HCT116 (cell line): Measurements from ENCODE around the gene PPM1H. TPM values are rescaled to one million over a fixed set of nuclear protein-coding genes. Genes with fewer than 3 reads are reported as not detected.

Experiments
- ATAC-seq: fragments of 200-7000 bp; cut with Tn5 transposase; 2 replicates; pipeline ENCODE4 v1.9.1; 2020; ENCODE audit warnings: mild to moderate bottlenecking, moderate library complexity
- BruUV-seq: library from RNA; stranded (reverse); fragments of 400-500 nt; replicated peaks from 2 replicates; lab custom pipeline; 2021; lab: Mats Ljungman, UMichigan
- CTCF ChIA-PET: fragments of 300-600 bp; sonication (Branson Sonifier 250); formaldehyde crosslinking; loops from one replicate; lab custom pipeline; 2021; ENCODE audit warnings: antibody characterized with exemption; lab: Charles Lee
- POLR2A ChIA-PET: fragments of 300-600, 350-600 bp; sonication (Branson Sonifier 250); formaldehyde crosslinking; loops from one replicate; lab custom pipeline; 2021; ENCODE audit warnings: antibody characterized with exemption; lab: Charles Lee
- RAD21 ChIA-PET, 2 experiments: fragments of 300-600 bp; sonication (Branson Sonifier 250); formaldehyde crosslinking; loops; one replicate each; lab custom pipeline; 2023; ENCODE audit warnings: low total read pairs in 2 of 2; ENCODE audit not compliant: uncharacterized antibody in 2 of 2, unreplicated experiment in 2 of 2, low non-redundant PET in 1 of 2; lab: Charles Lee
- DNase-seq: peaks from one replicate; pipeline ENCODE4 v3.0.0-alpha.2; 2010; ENCODE audit warnings: low read depth, low spot score
- H2AFZ ChIP-seq: fragments of 200-600 bp; shearing (Covaris generic), sonication (generic); 2 replicates; pipeline ENCODE4 v1.6.1; 2017; ENCODE audit warnings: low read depth, mixed run types, mixed read lengths, antibody characterized with exemption, low read length; ENCODE audit not compliant: poor library complexity, severe bottlenecking
- H3K27ac ChIP-seq: 2 replicates; pipeline ENCODE4 v1.5.1; 2012; ENCODE audit warnings: low read depth, low read length
- H3K27me3 ChIP-seq: fragments of 200-600 bp; sonication (generic); 2 replicates; pipeline ENCODE4 v1.6.1; 2016; ENCODE audit warnings: mixed run types, low read length, mixed read lengths; ENCODE audit not compliant: insufficient read depth
- H3K36me3 ChIP-seq, 2 experiments: fragments of 200-500 bp in 1 of 2; fragments of 200-600 bp in 1 of 2; sonication (Bioruptor generic) in 1 of 2; sonication (generic) in 1 of 2; 2 replicates each; pipeline versions ENCODE4 v1.5.1 to v1.6.1; 2014 to 2016; ENCODE audit warnings: low read length in 2 of 2, inconsistent platforms in 1 of 2, mixed read lengths in 1 of 2, mixed run types in 1 of 2; ENCODE audit not compliant: insufficient read depth in 2 of 2, control insufficient read depth in 1 of 2
- H3K4me1 ChIP-seq, 2 experiments: fragments of 200-600 bp in 1 of 2; sonication (generic) in 1 of 2; 2 replicates each; pipeline versions ENCODE4 v1.5.1 to v1.6.1; 2012 to 2017; ENCODE audit warnings: low read length in 2 of 2, inconsistent platforms in 1 of 2, mild to moderate bottlenecking in 1 of 2, mixed read lengths in 1 of 2, mixed run types in 1 of 2, moderate library complexity in 1 of 2; ENCODE audit not compliant: insufficient read depth in 2 of 2, control insufficient read depth in 1 of 2
- H3K4me2 ChIP-seq: fragments of 200-600 bp; sonication (generic); 2 replicates; pipeline ENCODE4 v1.6.1; 2017; ENCODE audit warnings: mixed run types, low read length, mixed read lengths
- H3K4me3 ChIP-seq, 2 experiments: fragments of 200-600 bp in 1 of 2; sonication (generic) in 1 of 2; replicated peaks in 1 of 2; 2 replicates each; pipeline ENCODE4 v1.5.1; 2011 to 2016; ENCODE audit warnings: low read length in 2 of 2, control low read depth in 1 of 2, low read depth in 1 of 2, mild to moderate bottlenecking in 1 of 2, mixed read lengths in 1 of 2, mixed run types in 1 of 2
- H3K79me2 ChIP-seq: fragments of 200-600 bp; sonication (generic); 2 replicates; pipeline ENCODE4 v1.6.1; 2017; ENCODE audit warnings: mild to moderate bottlenecking, mixed run types, low read length, moderate library complexity, mixed read lengths; ENCODE audit not compliant: insufficient read depth
- H3K9ac ChIP-seq: fragments of 200-600 bp; sonication (generic); 2 replicates; pipeline ENCODE4 v1.6.1; 2016; ENCODE audit warnings: low read length, mixed read lengths
- H3K9me2 ChIP-seq: fragments of 200-600 bp; sonication (generic), shearing (Covaris generic); 2 replicates; pipeline ENCODE4 v1.6.1; 2017; ENCODE audit warnings: mixed run types, mild to moderate bottlenecking, moderate library complexity; ENCODE audit not compliant: insufficient read depth
- H3K9me3 ChIP-seq, 2 experiments: fragments of 200-500 bp in 1 of 2; fragments of 200-600 bp in 1 of 2; sonication (Bioruptor generic) in 1 of 2; sonication (generic) in 1 of 2; 2 replicates each; pipeline ENCODE4 v1.6.1; 2014 to 2017; ENCODE audit warnings: low read length in 2 of 2, mixed read lengths in 2 of 2, inconsistent platforms in 1 of 2, low read depth in 1 of 2, mild to moderate bottlenecking in 1 of 2, mixed run types in 1 of 2, moderate library complexity in 1 of 2; ENCODE audit not compliant: control insufficient read depth in 1 of 2, insufficient read depth in 1 of 2
- H4K20me1 ChIP-seq: fragments of 200-600 bp; sonication (generic), shearing (Covaris generic); 2 replicates; pipeline ENCODE4 v1.6.1; 2017; ENCODE audit warnings: mixed run types, mild to moderate bottlenecking, moderate library complexity; ENCODE audit not compliant: insufficient read depth
- CTCF ChIP-seq, 3 experiments: fragments of 200-600 bp in 1 of 3; sonication (generic) in 1 of 3; IDR thresholded peaks in 2 of 3; conservative IDR thresholded peaks in 1 of 3; 2 replicates each; pipeline ENCODE4 v1.5.1; 2012 to 2017; ENCODE audit warnings: low read depth in 2 of 3, low read length in 2 of 3, antibody characterized with exemption in 1 of 3, borderline replicate concordance in 1 of 3, control low read depth in 1 of 3, mild to moderate bottlenecking in 1 of 3, mixed read lengths in 1 of 3, mixed run types in 1 of 3, moderate library complexity in 1 of 3; ENCODE audit not compliant: insufficient read depth in 1 of 3
- ELF1 ChIP-seq: IDR thresholded peaks from 2 replicates; pipeline ENCODE4 v1.6.1; 2012; ENCODE audit warnings: low read depth, borderline replicate concordance
- FOSL1 ChIP-seq: IDR thresholded peaks from 2 replicates; pipeline ENCODE4 v1.6.1; 2012; ENCODE audit warnings: low read depth
- MAX ChIP-seq: IDR thresholded peaks from 2 replicates; pipeline ENCODE4 v1.6.1; 2012
- POLR2A ChIP-seq: IDR thresholded peaks from 2 replicates; pipeline ENCODE4 v1.7.0; 2011; ENCODE audit warnings: borderline replicate concordance; ENCODE audit not compliant: insufficient read depth, insufficient read length; ENCODE audit errors: extremely low read depth
- POLR2AphosphoS5 ChIP-seq: IDR thresholded peaks from 2 replicates; pipeline ENCODE4 v1.6.1; 2011; ENCODE audit warnings: mild to moderate bottlenecking, low read depth, low read length, moderate library complexity
- RAD21 ChIP-seq: IDR thresholded peaks from 2 replicates; pipeline ENCODE4 v1.6.1; 2012; ENCODE audit warnings: low read depth, mild to moderate bottlenecking
- SIN3A ChIP-seq: IDR thresholded peaks from 2 replicates; pipeline ENCODE4 v1.6.1; 2012; ENCODE audit warnings: low read depth
- SP1 ChIP-seq: IDR thresholded peaks from 2 replicates; pipeline ENCODE4 v1.6.1; 2012; ENCODE audit warnings: low read depth
- TCF7L2 ChIP-seq: IDR thresholded peaks from 2 replicates; pipeline ENCODE4 v1.7.0; 2011; ENCODE audit warnings: borderline replicate concordance, inconsistent platforms; ENCODE audit not compliant: insufficient read depth, insufficient read length; ENCODE audit errors: extremely low read depth
- ZFX ChIP-seq: fragments of 450-650 bp; IDR thresholded peaks from 2 replicates; pipeline ENCODE4 v1.6.1; 2017
- ZNF274 ChIP-seq: fragments of 200-500 bp; sonication (Bioruptor generic); IDR thresholded peaks from 2 replicates; pipeline ENCODE4 v1.6.1; 2014; ENCODE audit warnings: mild to moderate bottlenecking, low read depth, low read length, inconsistent platforms
- intact Hi-C: fragments of 100-400 bp; cut with micrococcal nuclease; formaldehyde crosslinking; loops from 2 replicates; pipeline ENCODE4 v1.10.0; 2022
- total RNA-seq: library from RNA; stranded (reverse); gene quantifications from one replicate; pipeline ENCODE4 v1.2.1, GENCODE V29; 2021; ENCODE audit not compliant: unreplicated experiment

PPM1H gene
- total RNA-seq, 1 experiment from 2014 or later, result 8.0 TPM

GRCh38 chr12:62707939-62708338 lies 227.0 kb downstream of the PPM1H start:
- H3K4me3 ChIP-seq, result no peak overlapping the region
- no peaks in the 10 kb centered on the region for H3K79me2 ChIP-seq
- H3K9me3 ChIP-seq, result no peaks in the 10 kb centered on the region
- H3K4me1 ChIP-seq, result peaks cover 0 to 15% of the 10 kb centered on the region in 2 experiments; a peak in 2 of 4 replicates
- H3K27ac ChIP-seq, result no peak overlapping the region
- TF ChIP-seq POLR2A (no peak), CTCF (IDR thresholded peaks at IDR 0.05 in 2 of 3, conservative IDR thresholded peaks at IDR 0.05 in 1 of 3; ENCODE audit: borderline replicate concordance in 1 of 3, insufficient read depth in 1 of 3, low read depth in 2 of 3, low read length in 2 of 3) (no peak), ZFX (no peak), MAX (no peak), TCF7L2 (no peak), SP1 (no peak)
- H4K20me1 ChIP-seq, result no peaks in the 10 kb centered on the region
- H3K4me2 ChIP-seq, result no peak overlapping the region
- no peaks in the 10 kb centered on the region for H3K36me3 ChIP-seq
- intact Hi-C loops, result no loop called here
- no peak overlapping the region for H3K9ac ChIP-seq
- DNase-seq (no peak), ATAC-seq (no peak)
- RAD21 ChIA-PET, result no interaction called here
- no peak overlapping the region for H2AFZ ChIP-seq
- BruUV-seq, result no TSS peak
- H3K9me2 ChIP-seq, result no peaks in the 10 kb centered on the region
- CTCF ChIA-PET, result no interaction called here
- no peaks in the 10 kb centered on the region for H3K27me3 ChIP-seq
- POLR2A ChIA-PET, result no interaction called here

DNA sequence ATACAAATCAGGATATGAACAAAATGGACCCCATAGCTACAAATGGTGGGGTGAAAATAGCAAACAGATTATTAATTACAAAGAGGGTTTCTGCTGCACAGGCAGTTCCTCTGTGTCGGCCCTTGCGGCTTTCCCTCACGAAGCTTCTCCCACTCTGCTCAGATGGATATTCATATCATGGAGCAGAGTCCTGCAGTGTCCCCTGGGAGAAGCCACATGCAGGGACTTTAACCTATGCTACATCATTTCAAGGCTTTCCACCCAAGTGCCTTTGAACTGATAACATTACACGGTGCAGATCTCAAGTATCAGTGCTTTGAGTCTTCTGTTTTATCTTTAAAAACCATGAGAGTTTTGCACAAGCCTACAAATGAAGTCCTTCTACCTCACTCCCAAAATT lies 229.1 kb downstream of the PPM1H start:
- Histone ChIP-seq H3K9me2 (no peaks in the 10 kb centered on the region), H4K20me1 (no peaks in the 10 kb centered on the region), H2AFZ (no peak overlapping the region), H3K4me1 (peaks cover 10 to 35% of the 10 kb centered on the region in 2 experiments; a peak in 3 of 4 replicates), H3K79me2 (no peaks in the 10 kb centered on the region), H3K9ac (no peak overlapping the region), H3K27ac (no peak overlapping the region), H3K4me2 (no peak overlapping the region), H3K9me3 (no peaks in the 10 kb centered on the region), H3K36me3 (no peaks in the 10 kb centered on the region), H3K27me3 (no peaks in the 10 kb centered on the region), H3K4me3 (no peak overlapping the region)
- POLR2A ChIA-PET, result no interaction called here
- no peak for ATAC-seq
- RAD21 ChIA-PET, result no interaction called here
- intact Hi-C loops, result no loop called here
- TF ChIP-seq ELF1 (no peak), SIN3A (no peak), MAX (no peak), RAD21 (no peak), FOSL1 (no peak), POLR2AphosphoS5 (no peak), TCF7L2 (no peak), CTCF (IDR thresholded peaks at IDR 0.05 in 2 of 3, conservative IDR thresholded peaks at IDR 0.05 in 1 of 3; ENCODE audit: borderline replicate concordance in 1 of 3, insufficient read depth in 1 of 3, low read depth in 2 of 3, low read length in 2 of 3) (no peak), ZNF274 (no peak)
- DNase-seq, result no peak
- CTCF ChIA-PET, result no interaction called here
- no TSS peak for BruUV-seq
